ENCODE measurements around the gene EXO1. TPM values are rescaled to one million over a fixed set of nuclear protein-coding genes. Genes with fewer than 3 reads are reported as not detected.

Gene EXO1
- polyA plus RNA-seq, 1 donor (not counting 4 experiments of a cell fraction or from before 2014, with no cell fraction given), result 5.4 TPM

DNA sequence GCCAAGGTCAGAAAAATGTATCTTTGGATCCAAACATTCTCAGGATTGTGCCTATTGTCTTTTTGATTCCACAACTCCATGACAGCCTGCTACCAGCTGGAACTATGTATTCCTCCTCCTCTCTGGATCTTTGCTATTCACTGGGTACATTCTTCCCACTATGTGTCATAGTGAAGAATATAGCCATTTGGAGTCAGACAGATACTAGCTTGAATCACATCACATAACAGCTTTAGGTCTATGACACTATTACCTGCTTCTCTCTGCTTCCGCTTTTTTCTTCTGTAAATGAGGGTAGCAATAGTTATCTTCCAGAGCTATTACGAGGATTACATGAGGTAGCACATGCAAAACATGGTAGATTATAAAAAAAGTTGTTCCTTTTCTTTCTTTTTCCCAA, 5.4 kb upstream of the EXO1 start:
- Histone ChIP-seq H3K4me2 (ENCODE audit: control insufficient read depth, extremely low read depth, insufficient read depth, low read depth, low read length) (no peak overlapping the region), H3K9me1 (ENCODE audit: control insufficient read depth, extremely low read depth, insufficient read depth, low read length) (no peaks in the 10 kb centered on the region), H3K4me1 (ENCODE audit: control insufficient read depth, extremely low read depth, insufficient read depth, low read length) (peaks cover 26% of the 10 kb centered on the region), H3K4me3 (ENCODE audit: control insufficient read depth in 2 of 3, extremely low read depth in 1 of 3, insufficient read depth in 2 of 3, low read depth in 1 of 3, low read length in 3 of 3) (no peak overlapping the region), H3K9me3 (ENCODE audit: control insufficient read depth, low read depth, low read length) (no peaks in the 10 kb centered on the region), H2AFZ (ENCODE audit: control insufficient read depth, low read length) (no peak overlapping the region), H3K27me3 (ENCODE audit: control insufficient read depth, extremely low read depth, insufficient read depth, low read length) (no peaks in the 10 kb centered on the region), H3K9ac (ENCODE audit: control insufficient read depth, extremely low read depth, insufficient read depth, low read length) (no peak overlapping the region), H3K36me3 (ENCODE audit: control insufficient read depth in 2 of 2, extremely low read depth in 1 of 2, insufficient read depth in 2 of 2, low read length in 2 of 2) (no peaks in the 10 kb centered on the region), H3K79me2 (ENCODE audit: control insufficient read depth, insufficient read depth, low read length) (no peaks in the 10 kb centered on the region), H4K20me1 (ENCODE audit: control insufficient read depth, extremely low read depth, insufficient read depth, low read length) (no peaks in the 10 kb centered on the region), H3K27ac (ENCODE audit: control insufficient read depth, insufficient read depth, low read length) (no peak overlapping the region)
- DNase-seq (ENCODE audit: low read depth, low spot score) (no peak), FAIRE-seq (peak; percentile 55)
- no peak for TF ChIP-seq EZH2 (IDR thresholded peaks at IDR 0.05; ENCODE audit: low read length)
- TF ChIP-seq, protein P1, sequence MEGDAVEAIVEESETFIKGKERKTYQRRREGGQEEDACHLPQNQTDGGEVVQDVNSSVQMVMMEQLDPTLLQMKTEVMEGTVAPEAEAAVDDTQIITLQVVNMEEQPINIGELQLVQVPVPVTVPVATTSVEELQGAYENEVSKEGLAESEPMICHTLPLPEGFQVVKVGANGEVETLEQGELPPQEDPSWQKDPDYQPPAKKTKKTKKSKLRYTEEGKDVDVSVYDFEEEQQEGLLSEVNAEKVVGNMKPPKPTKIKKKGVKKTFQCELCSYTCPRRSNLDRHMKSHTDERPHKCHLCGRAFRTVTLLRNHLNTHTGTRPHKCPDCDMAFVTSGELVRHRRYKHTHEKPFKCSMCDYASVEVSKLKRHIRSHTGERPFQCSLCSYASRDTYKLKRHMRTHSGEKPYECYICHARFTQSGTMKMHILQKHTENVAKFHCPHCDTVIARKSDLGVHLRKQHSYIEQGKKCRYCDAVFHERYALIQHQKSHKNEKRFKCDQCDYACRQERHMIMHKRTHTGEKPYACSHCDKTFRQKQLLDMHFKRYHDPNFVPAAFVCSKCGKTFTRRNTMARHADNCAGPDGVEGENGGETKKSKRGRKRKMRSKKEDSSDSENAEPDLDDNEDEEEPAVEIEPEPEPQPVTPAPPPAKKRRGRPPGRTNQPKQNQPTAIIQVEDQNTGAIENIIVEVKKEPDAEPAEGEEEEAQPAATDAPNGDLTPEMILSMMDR (optimal IDR thresholded peaks at IDR 0.05 in 1 of 3, IDR thresholded peaks at IDR 0.05 in 1 of 3, conservative IDR thresholded peaks at IDR 0.05 in 1 of 3; ENCODE audit: extremely low read depth in 1 of 3, insufficient read depth in 2 of 3, low read length in 3 of 3), result no peak
- dilution Hi-C loops (cut with MboI; ENCODE audit: extremely low pct_ligation_motif_present, low sequenced_read_pairs), result loop anchor here (25.0 kb wide), 1 partner anchor 230 kb away; no protein-coding TSS in a partner anchor

DNA sequence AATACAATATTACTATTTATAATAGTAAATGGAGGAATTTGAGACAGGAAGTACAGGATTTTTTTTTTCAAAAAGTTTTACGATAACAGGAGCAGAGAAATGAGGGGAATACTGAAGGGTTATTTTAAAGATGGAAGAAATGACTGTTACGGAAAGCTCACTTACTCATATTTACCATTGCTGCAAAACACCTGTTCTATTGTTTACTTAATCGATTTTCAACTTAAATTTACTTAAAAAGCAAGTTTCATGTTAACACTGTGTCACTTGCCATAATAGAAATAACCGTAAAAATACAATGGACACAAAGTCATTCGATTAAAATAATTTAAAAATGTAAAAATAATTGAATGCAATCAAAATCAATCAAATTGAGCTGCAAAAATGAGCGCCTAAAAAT, 3.4 kb upstream of the EXO1 start:
- DNase-seq (ENCODE audit: low read depth, low spot score) (no peak), FAIRE-seq (no peak)
- H3K4me2 ChIP-seq (ENCODE audit: control insufficient read depth, extremely low read depth, insufficient read depth, low read depth, low read length), result no peak overlapping the region
- H3K4me3 ChIP-seq (ENCODE audit: control insufficient read depth in 2 of 3, extremely low read depth in 1 of 3, insufficient read depth in 2 of 3, low read depth in 1 of 3, low read length in 3 of 3), result no peak overlapping the region
- no peaks in the 10 kb centered on the region for H3K9me1 ChIP-seq (ENCODE audit: control insufficient read depth, extremely low read depth, insufficient read depth, low read length)
- no peak overlapping the region for H2AFZ ChIP-seq (ENCODE audit: control insufficient read depth, low read length)
- no peaks in the 10 kb centered on the region for H3K27me3 ChIP-seq (ENCODE audit: control insufficient read depth, extremely low read depth, insufficient read depth, low read length)
- no peak overlapping the region for H3K27ac ChIP-seq (ENCODE audit: control insufficient read depth, insufficient read depth, low read length)
- peaks cover 25% of the 10 kb centered on the region for H3K4me1 ChIP-seq (ENCODE audit: control insufficient read depth, extremely low read depth, insufficient read depth, low read length)
- no peaks in the 10 kb centered on the region for H3K9me3 ChIP-seq (ENCODE audit: control insufficient read depth, low read depth, low read length)
- H3K9ac ChIP-seq (ENCODE audit: control insufficient read depth, extremely low read depth, insufficient read depth, low read length), result no peak overlapping the region
- H4K20me1 ChIP-seq (ENCODE audit: control insufficient read depth, extremely low read depth, insufficient read depth, low read length), result no peaks in the 10 kb centered on the region
- H3K79me2 ChIP-seq (ENCODE audit: control insufficient read depth, insufficient read depth, low read length), result peaks cover 16% of the 10 kb centered on the region
- H3K36me3 ChIP-seq (ENCODE audit: control insufficient read depth in 2 of 2, extremely low read depth in 1 of 2, insufficient read depth in 2 of 2, low read length in 2 of 2), result no peaks in the 10 kb centered on the region
- TF ChIP-seq, protein P1 (optimal IDR thresholded peaks at IDR 0.05 in 1 of 3, IDR thresholded peaks at IDR 0.05 in 1 of 3, conservative IDR thresholded peaks at IDR 0.05 in 1 of 3; ENCODE audit: extremely low read depth in 1 of 3, insufficient read depth in 2 of 3, low read length in 3 of 3), result no peak
- TF ChIP-seq EZH2 (IDR thresholded peaks at IDR 0.05; ENCODE audit: low read length), result no peak
- dilution Hi-C loops (cut with MboI; ENCODE audit: extremely low pct_ligation_motif_present, low sequenced_read_pairs), result loop anchor here (25.0 kb wide), 1 partner anchor 232 kb away; no protein-coding TSS in a partner anchor

All from keratinocyte (primary cell).